ENCODE data around the gene CDC42BPG. TPM values are rescaled to one million over a fixed set of nuclear protein-coding genes. Genes with fewer than 3 reads are reported as not detected.

Gene CDC42BPG
- total and polyA plus RNA-seq, 9 of the 15 experiments (the other 6 are each of a cell fraction or from before 2014, with no cell fraction given), result 0.04 to 8.8 (median 2.1) TPM

GRCh38 chr11:64890522-64890939 lies 46.1 kb upstream of the CDC42BPG start (continued):
- TF ChIP-seq PRMT5 (CRISPR knock-in tag; IDR thresholded peaks at IDR 0.05) (no peak), ZNF121 (CRISPR knock-in tag; conservative IDR thresholded peaks at IDR 0.05) (no peak), MLX (CRISPR knock-in tag; conservative IDR thresholded peaks at IDR 0.05) (no peak), ZBTB17 (CRISPR knock-in tag; IDR thresholded peaks at IDR 0.05) (no peak)

- H3K27ac ChIP-seq (ENCODE audit: extremely low read depth, low read depth, low read length), result peak overlapping the region; percentile 82
- POLR2A ChIA-PET, result interaction anchor here (0.6 to 3.4 kb wide), 5 partner anchors 11 to 89 kb away, joined by 4 to 28 read pairs (median 5); partner anchors contain the start of gene EHD1
- H3K9ac ChIP-seq (ENCODE audit: insufficient read depth in 1 of 2, low read depth in 2 of 2, low read length in 2 of 2), result peak overlapping the region; percentile 70 to 86; a peak in 3 of 4 replicates
- H3K79me2 ChIP-seq (ENCODE audit: control insufficient read depth, insufficient read depth, low read length), result no peaks in the 10 kb centered on the region
- CTCF ChIA-PET (ENCODE audit: low intra/inter-chr PET ratio), result no interaction called here
- FAIRE-seq, result peak; percentile 100
- no peaks in the 10 kb centered on the region for H3K9me1 ChIP-seq (ENCODE audit: control insufficient read depth, insufficient read depth, low read length)
- peaks cover 44 to 86% of the 10 kb centered on the region in 2 experiments for H3K4me1 ChIP-seq (replicated peaks in 1 of 2; ENCODE audit: control insufficient read depth in 2 of 2, insufficient read depth in 2 of 2, low read length in 2 of 2)
- no peaks in the 10 kb centered on the region for H3K36me3 ChIP-seq (ENCODE audit: control insufficient read depth, insufficient read depth, low read length)
- H3K4me3 ChIP-seq, result no peak overlapping the region; the same call in 1 of the 2 replicates
- intact Hi-C loops (cut with micrococcal nuclease), result loop anchor here (1.0 to 10.0 kb wide), 5 partner anchors 18 to 226 kb away; partner anchors contain the start of genes ATG2A, SF1, TM7SF2 and ZNHIT2
- H3K4me2 ChIP-seq (ENCODE audit: insufficient read depth, low read length), result peak overlapping the region; percentile 91
- H3K27me3 ChIP-seq (ENCODE audit: control insufficient read depth in 2 of 2, insufficient read depth in 2 of 2, low read length in 2 of 2), result no peaks in the 10 kb centered on the region
- WGBS (ENCODE audit: insufficient coverage, low coverage, missing lambda C conversion rate), result 2% methylated on average over 9 of the region's 9 CpGs
- no peaks in the 10 kb centered on the region for H3K9me3 ChIP-seq (replicated peaks; ENCODE audit: control insufficient read depth, insufficient read depth, low read depth, low read length)
- peak overlapping the region; percentile 64; the same call in 1 of the 2 replicates for H2AFZ ChIP-seq (ENCODE audit: low read depth, low read length)
- H4K20me1 ChIP-seq (replicated peaks; ENCODE audit: control insufficient read depth, insufficient read depth, low read length), result no peaks in the 10 kb centered on the region
- peak; percentile 79 for ATAC-seq
- DNase-seq (ENCODE audit: extremely low read depth in 1 of 4, low spot score in 3 of 4), result peak; percentile 92 to 98 (median 95)
- no TSS peak for BruUV-seq (replicated peaks)
- in situ Hi-C loops (cut with MboI), result no loop called here
- TF ChIP-seq NR3C1 (CRISPR knock-in tag; IDR thresholded peaks at IDR 0.05) (no peak), NCOA4 (IDR thresholded peaks at IDR 0.05; ENCODE audit: partially characterized antibody) (no peak), TGIF2 (CRISPR knock-in tag; IDR thresholded peaks at IDR 0.05) (no peak), STAT5A (IDR thresholded peaks at IDR 0.05; ENCODE audit: borderline replicate concordance, low read length) (peak; percentile 89), DMBX1 (CRISPR knock-in tag; IDR thresholded peaks at IDR 0.05; ENCODE audit: borderline replicate concordance) (peak; percentile 85; the same call in 1 of the 2 replicates), SMAD4 (CRISPR knock-in tag; conservative IDR thresholded peaks at IDR 0.05) (peak; percentile 97), XRCC5 (IDR thresholded peaks at IDR 0.05; ENCODE audit: low read depth, low read length) (no peak), NRF1 (conservative IDR thresholded peaks at IDR 0.05 in 1 of 2, IDR thresholded peaks at IDR 0.05 in 1 of 2) (peak; percentile 55 to 66), FIP1L1 (IDR thresholded peaks at IDR 0.05; ENCODE audit: low read depth, low read length, poor library complexity, severe bottlenecking) (no peak), TAL1 (IDR thresholded peaks at IDR 0.05) (peak; percentile 99), MCM3 (IDR thresholded peaks at IDR 0.05) (no peak), NCOA1 (IDR thresholded peaks at IDR 0.05; ENCODE audit: low read depth) (peak; percentile 92)
- TF ChIP-seq, protein P1, sequence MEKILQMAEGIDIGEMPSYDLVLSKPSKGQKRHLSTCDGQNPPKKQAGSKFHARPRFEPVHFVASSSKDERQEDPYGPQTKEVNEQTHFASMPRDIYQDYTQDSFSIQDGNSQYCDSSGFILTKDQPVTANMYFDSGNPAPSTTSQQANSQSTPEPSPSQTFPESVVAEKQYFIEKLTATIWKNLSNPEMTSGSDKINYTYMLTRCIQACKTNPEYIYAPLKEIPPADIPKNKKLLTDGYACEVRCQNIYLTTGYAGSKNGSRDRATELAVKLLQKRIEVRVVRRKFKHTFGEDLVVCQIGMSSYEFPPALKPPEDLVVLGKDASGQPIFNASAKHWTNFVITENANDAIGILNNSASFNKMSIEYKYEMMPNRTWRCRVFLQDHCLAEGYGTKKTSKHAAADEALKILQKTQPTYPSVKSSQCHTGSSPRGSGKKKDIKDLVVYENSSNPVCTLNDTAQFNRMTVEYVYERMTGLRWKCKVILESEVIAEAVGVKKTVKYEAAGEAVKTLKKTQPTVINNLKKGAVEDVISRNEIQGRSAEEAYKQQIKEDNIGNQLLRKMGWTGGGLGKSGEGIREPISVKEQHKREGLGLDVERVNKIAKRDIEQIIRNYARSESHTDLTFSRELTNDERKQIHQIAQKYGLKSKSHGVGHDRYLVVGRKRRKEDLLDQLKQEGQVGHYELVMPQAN (IDR thresholded peaks at IDR 0.05; ENCODE audit: borderline replicate concordance), result no peak
- TF ChIP-seq, protein P2, sequence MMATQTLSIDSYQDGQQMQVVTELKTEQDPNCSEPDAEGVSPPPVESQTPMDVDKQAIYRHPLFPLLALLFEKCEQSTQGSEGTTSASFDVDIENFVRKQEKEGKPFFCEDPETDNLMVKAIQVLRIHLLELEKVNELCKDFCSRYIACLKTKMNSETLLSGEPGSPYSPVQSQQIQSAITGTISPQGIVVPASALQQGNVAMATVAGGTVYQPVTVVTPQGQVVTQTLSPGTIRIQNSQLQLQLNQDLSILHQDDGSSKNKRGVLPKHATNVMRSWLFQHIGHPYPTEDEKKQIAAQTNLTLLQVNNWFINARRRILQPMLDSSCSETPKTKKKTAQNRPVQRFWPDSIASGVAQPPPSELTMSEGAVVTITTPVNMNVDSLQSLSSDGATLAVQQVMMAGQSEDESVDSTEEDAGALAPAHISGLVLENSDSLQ (IDR thresholded peaks at IDR 0.05), result no peak
These were observed 44.5 kb upstream of the CDC42BPG start for GRCh38 chr11:64888729-64889511.

All from K562 (cell line).